Hematopoietic multipotent progenitor cell treated with erythropoietin and hydrocortisone succinate and interleukin-3 and kit ligand, for 8 days (in vitro differentiated cells): ENCODE measurements around the gene C4orf36.
"Not testable (repeated sequence)": the region's sequence is repeated elsewhere in the genome, so short reads cannot be mapped to it uniquely, and the experiment has no call there.

Experiments
- DNase-seq: peaks from one replicate; pipeline ENCODE4 v3.0.0-alpha.2; 2015

The C4orf36 gene

GRCh38 chr4:86916392-86916791 is 24.2 kb upstream of the C4orf36 start:
- peak; percentile 98 for DNase-seq

GRCh38 chr4:86910820-86911684 is 18.8 kb upstream of the C4orf36 start:
- DNase-seq = no peak

GRCh38 chr4:86910369-86910768 is 18.1 kb upstream of the C4orf36 start:
- no peak for DNase-seq

- DNase-seq = peak; percentile 77
Measured at GRCh38 chr4:86909546-86910295, 17.5 kb upstream of the C4orf36 start.

DNA sequence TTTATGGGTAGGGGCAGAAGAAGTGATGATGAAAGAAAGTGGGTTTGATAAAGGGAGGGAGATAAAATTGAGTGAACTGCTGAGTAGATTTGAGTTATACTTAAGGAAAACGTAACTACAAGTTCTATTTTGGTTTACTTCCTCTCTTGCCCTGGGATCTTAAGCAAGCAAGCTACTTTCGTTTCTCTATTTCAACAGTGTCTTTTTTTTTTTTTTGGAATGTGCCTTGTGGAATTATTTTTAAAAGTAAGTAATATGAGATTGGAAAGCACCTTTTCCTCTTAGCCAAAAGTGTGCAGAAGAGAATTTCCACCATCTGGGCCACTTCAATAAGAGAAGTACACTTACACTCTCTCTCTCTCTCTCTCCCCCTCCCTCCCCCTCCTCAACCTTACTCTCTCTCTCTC is 16.0 kb upstream of the C4orf36 start:
- DNase-seq = no peak

- no peak for DNase-seq
Measured at GRCh38 chr4:86901864-86902263, 9.6 kb upstream of the C4orf36 start.

DNA sequence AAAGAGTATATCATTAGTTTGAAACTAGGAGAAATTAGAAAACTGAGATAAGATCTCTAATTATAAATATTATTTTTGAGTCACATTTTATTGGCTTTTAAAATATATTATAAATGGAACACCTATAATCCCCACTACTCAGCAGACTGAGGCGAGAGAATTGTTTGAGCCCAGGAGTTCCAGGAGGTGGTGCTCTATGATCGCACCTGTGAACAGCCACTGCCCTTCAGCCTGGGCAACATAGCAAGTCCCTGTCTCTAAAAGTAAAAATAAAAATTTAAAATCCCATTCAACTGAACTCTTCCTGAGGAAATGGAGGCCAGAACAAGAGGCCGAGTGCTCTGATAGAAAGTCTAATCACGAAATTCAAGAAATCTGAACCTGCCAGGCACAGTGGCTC is 6.3 kb upstream of the C4orf36 start:
- peak; percentile 58 for DNase-seq

GRCh38 chr4:86896596-86896995 is 4.4 kb upstream of the C4orf36 start:
- DNase-seq = no peak

DNA sequence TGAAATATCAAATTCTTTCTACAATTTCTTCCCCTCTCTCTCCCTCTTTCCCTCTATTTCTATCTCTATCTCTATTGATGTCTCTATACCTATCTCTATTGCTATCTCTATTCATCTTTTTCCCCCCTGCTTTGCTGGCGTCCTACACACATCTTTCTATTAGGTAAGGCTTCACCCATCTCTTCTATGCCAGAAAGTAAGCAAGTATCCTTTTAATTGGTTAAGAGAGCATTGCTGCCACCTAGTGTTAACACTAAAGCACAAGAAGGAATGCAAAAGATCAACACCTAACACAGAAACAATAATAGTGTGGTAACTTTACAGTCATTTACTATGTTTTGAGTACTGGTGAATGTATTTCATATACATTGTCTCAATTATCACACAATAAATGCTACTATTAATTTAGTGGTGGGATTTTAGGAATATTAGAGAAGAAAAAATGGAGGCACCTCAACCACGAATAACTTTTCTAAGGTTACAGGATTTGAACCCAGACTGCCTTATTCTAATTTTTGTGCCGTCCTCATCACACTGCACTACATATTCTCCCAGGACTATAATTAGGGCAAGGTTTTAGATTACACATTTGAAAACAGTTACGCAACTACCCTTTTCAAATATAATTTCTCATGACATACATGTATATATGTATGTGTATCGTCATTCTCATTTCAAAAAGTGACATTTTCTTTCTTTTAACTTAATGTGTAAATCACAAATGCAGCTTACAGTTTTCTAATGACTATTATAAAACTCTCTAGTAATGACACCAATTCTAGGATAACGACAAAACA is 3.7 kb upstream of the C4orf36 start:
- DNase-seq = peak; percentile 84

DNA sequence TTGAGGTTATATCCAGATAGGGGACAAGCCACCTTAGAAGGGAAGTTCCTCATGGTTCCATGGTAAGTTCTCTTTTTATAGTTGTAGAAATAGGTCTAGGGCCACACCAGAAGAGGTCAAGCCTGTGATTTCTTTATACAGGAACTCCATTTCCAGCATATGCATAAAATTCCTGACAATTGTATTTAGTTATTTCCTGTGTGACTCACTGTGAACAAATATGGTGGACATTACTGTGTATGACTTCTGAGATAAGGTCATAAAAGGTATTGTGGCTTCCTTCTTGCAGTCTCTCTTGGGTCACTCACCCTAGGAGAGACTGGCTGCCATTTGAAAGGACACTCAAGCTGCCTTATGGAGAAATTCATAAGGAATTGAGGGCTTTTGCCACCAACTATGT is 2.2 kb upstream of the C4orf36 start:
- DNase-seq = no peak

DNA sequence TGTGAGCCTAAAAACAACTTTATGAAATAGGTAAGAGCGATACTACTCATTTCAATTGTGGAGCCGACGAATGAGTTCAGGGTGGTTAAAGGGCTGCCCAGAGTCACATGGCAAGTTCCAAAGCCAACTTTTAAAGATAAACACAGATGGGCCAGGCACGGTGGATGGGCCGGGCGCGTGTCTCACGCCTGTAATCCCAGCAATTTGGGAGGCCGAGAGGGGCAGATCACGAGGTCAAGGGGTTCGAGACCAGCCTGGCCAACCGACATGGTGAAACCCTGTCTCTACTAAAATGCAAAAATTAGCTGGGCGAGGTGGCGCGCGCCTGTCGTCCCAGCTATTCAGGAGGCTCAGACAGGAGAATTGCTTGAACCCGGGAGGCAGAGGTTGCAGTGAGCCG is 914 bp upstream of the C4orf36 start:
- no peak for DNase-seq

DNA sequence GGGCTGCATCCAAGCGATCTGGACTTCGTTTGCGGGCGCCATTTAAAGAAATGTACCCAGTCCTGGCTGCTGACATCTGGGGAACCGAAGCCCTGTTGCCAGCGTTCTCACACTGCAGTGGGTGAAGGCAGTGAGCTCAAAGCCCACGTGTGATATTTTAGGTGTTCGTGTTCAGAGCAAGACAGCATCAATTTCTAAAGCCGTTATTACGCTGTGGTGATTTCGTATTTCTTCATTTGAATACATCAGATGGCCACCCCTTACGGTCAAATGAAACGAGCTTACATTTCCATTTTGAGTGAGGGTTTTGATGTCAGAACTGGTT is 376 bp upstream of the C4orf36 start:
- DNase-seq = no peak

- DNase-seq = no peak
Measured at GRCh38 chr4:86890790-86891189, 1.4 kb downstream of the C4orf36 start.

DNA sequence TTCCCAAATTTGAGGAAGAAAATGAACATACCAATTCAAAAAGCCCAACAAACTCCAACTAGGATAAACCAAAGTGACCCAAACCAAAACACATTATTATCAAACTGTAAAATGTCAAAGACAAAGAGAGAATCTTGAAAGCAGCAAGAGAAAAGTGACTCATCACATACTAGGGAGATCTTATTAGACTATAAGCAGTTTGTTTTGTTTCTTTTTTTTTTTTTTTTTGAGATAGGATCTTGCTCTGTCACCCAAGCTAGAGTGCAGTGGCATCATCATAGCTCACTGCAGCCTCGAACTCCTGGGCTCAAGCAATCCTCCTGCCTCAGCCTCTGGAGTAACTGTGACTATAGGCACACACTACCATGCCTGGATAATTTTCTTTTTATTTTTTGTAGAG is 12.6 kb downstream of the C4orf36 start:
- DNase-seq = no peak

GRCh38 chr4:86878640-86879039 is 13.6 kb downstream of the C4orf36 start:
- no peak for DNase-seq

DNA sequence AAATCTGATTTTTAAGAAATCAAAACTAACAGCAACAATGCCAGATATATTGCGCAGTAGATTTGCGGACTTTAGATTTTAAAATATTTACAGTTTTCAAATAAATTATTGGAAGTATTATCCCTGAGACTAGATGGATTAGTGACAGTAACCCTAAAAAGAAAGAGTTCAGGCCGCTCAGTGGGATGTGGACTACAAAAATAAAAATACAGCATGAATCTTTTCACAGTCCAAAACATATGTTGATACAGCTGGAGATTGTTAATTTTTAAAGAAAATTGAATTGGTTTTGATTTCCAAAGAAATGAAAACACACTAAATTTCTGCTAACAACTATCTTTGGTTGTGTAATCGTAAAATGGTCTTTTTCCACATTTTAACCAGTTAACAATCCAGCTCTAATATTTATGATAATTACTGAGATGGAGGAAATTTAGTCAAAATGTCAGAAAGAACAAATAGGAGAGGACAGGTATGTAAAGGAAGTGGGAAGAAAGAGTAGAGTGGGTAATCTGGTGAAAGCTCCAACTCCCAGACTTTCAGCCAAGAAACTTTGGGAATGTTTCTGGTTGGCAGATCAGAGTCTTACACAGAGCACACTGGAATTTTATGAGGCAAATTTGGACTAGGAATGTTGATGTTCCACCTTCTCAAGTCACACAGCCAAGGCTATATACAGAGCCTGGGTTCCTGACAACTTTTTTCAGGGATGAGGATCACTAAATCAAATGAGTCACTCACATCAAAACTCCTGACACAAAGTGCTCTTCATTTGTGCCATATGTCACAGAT is 15.1 kb downstream of the C4orf36 start:
- DNase-seq = no peak

DNA sequence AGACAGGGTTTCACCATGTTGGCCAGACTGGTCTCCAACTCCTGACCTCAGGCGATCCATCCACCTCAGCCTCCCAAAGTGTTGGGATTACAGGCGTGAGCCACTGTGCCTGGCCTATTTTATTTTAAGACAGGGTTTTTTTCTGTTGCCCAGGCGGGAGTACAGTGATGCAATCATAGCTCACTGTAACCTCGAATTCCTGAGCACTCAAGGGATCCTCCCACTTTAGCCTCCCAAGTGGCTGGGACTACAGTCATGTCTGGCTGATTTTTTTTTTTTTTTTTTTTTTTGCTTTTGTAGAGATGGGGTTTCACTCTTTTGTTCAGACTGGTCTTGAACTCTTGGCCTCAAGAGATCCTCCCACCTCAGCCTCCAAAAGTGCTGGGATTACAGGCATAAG is 16.8 kb downstream of the C4orf36 start:
- DNase-seq = not testable (repeated sequence)

DNA sequence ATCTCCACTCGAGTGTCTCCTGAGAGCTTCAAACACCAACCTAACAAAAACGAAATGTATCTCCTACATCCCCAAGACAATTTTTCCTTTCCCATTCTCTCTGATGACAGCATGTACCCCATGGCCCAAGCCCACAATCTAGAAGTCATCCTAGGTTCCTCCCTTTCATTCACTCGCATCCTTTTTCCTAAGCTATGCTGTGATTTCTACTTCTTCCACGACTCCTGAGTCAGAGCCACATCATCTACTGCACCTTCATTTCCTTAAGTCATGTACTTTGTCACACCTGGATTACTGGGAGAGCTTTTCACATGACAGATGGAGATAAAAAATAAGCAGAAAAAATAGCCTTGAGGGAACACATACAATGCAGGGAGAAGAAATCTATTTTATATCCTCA is 20.1 kb downstream of the C4orf36 start:
- DNase-seq = no peak

- no peak for DNase-seq
Measured at GRCh38 chr4:86870442-86871069, 21.7 kb downstream of the C4orf36 start.

DNA sequence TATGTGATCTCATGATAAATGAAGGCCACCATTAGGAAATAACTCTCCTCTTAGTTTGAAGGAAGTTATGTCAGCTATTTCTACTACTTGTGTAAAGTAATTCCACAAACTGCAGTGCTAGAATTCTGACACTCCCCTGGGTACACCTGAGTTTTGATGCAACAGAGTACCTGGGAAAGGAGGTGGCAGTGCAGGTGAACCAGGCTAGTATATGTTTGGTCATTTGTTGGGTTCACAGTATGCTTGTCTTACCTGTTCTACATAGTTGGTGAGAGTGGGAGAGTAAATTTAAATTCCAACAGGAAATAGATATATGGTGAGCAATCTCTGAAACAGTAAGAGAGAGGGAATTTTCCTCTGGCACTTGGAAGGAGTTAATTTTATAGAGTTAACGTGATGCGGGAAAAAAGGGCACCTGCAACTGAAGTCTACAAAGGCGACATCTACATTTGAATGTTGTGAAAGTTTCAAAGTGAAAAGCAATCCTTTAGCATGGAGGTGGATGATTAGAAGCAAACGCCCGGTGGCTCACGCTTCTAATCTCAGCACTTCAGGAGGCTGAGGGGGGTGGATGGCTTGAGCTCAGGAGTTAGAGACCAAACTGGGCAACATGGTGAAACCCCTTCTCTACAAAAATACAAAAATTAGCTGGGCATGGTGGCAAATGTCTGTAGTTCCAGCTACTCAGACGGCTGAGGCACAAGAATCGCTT is 34.7 kb downstream of the C4orf36 start:
- no peak for DNase-seq

DNA sequence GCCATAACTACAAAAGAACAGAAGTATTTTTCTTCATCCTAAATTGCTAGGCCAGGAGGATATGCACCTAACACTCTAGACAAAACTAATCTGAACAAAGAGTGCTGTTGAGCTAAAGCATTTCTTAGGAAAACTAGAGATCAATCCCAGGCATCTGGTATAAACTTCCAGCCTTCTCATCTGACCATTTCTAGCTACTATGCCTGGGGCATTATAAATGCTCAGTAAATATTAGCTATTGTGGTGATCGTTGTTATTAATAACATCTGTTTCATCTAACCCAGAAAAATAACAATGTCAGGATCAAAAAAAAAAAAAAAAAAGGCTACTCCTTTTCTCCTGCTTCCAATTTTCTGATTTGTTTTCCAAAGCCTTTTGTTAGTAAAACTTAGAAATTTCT is 35.3 kb downstream of the C4orf36 start:
- DNase-seq = no peak

GRCh38 chr4:86855572-86855971 is 36.6 kb downstream of the C4orf36 start:
- DNase-seq = no peak
